Keratinocyte (primary cell): ENCODE measurements around the gene PSME3. TPM values are rescaled to one million over a fixed set of nuclear protein-coding genes. Genes with fewer than 3 reads are reported as not detected.

ENCODE experiments used
- DNase-seq: peaks from one replicate; pipeline ENCODE4 v3.0.0-alpha.2; 2011; ENCODE audit warnings: low read depth, missing footprints, low spot score
- FAIRE-seq: peaks from 2 replicates; lab custom pipeline; 2011; peaks lifted over from hg19 to GRCh38; lab: Jason Lieb, UNC
- H2AFZ ChIP-seq: 2 replicates; pipeline ENCODE4 v1.6.0; 2012; ENCODE audit warnings: low read length, control low read depth, inconsistent platforms; ENCODE audit not compliant: control insufficient read depth
- H3K27ac ChIP-seq: 2 replicates; pipeline ENCODE4 v1.5.1; 2011; ENCODE audit warnings: low read length; ENCODE audit not compliant: control insufficient read depth, insufficient read depth
- H3K27me3 ChIP-seq: 3 replicates; pipeline ENCODE4 v1.6.0; 2011; ENCODE audit warnings: low read length; ENCODE audit not compliant: control insufficient read depth, insufficient read depth; ENCODE audit errors: extremely low read depth
- H3K36me3 ChIP-seq, 2 experiments: 2 replicates in 1 of 2; 3 replicates in 1 of 2; pipeline ENCODE4 v1.5.1; 2011; ENCODE audit warnings: low read length in 2 of 2, mild to moderate bottlenecking in 1 of 2; ENCODE audit not compliant: control insufficient read depth in 2 of 2, insufficient read depth in 2 of 2; ENCODE audit errors: extremely low read depth in 1 of 2
- H3K4me1 ChIP-seq: 3 replicates; pipeline ENCODE4 v1.5.1; 2011; ENCODE audit warnings: low read length; ENCODE audit not compliant: control insufficient read depth, insufficient read depth; ENCODE audit errors: extremely low read depth
- H3K4me2 ChIP-seq: 3 replicates; pipeline ENCODE4 v1.6.0; 2011; ENCODE audit warnings: low read depth, low read length; ENCODE audit not compliant: control insufficient read depth, insufficient read depth; ENCODE audit errors: extremely low read depth
- H3K4me3 ChIP-seq, 3 experiments: fragments of 200-600 bp in 1 of 3; sonication (generic) in 1 of 3; 2 replicates in 2 of 3; 3 replicates in 1 of 3; pipeline ENCODE4 v1.5.1; 2011 to 2016; ENCODE audit warnings: low read length in 3 of 3, mild to moderate bottlenecking in 3 of 3, control low read depth in 2 of 3, inconsistent platforms in 1 of 3, low read depth in 1 of 3, mixed read lengths in 1 of 3, mixed run types in 1 of 3, moderate library complexity in 1 of 3; ENCODE audit not compliant: control insufficient read depth in 2 of 3, insufficient read depth in 2 of 3; ENCODE audit errors: extremely low read depth in 1 of 3
- H3K79me2 ChIP-seq: 2 replicates; pipeline ENCODE4 v1.6.0; 2012; ENCODE audit warnings: low read length; ENCODE audit not compliant: control insufficient read depth, insufficient read depth
- H3K9ac ChIP-seq: 3 replicates; pipeline ENCODE4 v1.6.0; 2011; ENCODE audit warnings: low read length; ENCODE audit not compliant: control insufficient read depth, insufficient read depth; ENCODE audit errors: extremely low read depth
- H3K9me1 ChIP-seq: 3 replicates; pipeline ENCODE4 v1.6.0; 2011; ENCODE audit warnings: low read length; ENCODE audit not compliant: control insufficient read depth, insufficient read depth; ENCODE audit errors: extremely low read depth
- H3K9me3 ChIP-seq: 2 replicates; pipeline ENCODE4 v1.5.1; 2012; ENCODE audit warnings: low read depth, low read length; ENCODE audit not compliant: control insufficient read depth
- H4K20me1 ChIP-seq: 3 replicates; pipeline ENCODE4 v1.6.0; 2011; ENCODE audit warnings: low read length; ENCODE audit not compliant: control insufficient read depth, insufficient read depth; ENCODE audit errors: extremely low read depth
- CTCF ChIP-seq, 3 experiments: IDR thresholded peaks in 1 of 3; conservative IDR thresholded peaks in 1 of 3; optimal IDR thresholded peaks in 1 of 3; 2 replicates in 2 of 3; 3 replicates in 1 of 3; pipeline versions ENCODE3 to v1.5.1; 2011; ENCODE audit warnings: low read length in 3 of 3, mild to moderate bottlenecking in 3 of 3, moderate library complexity in 2 of 3, control low read depth in 1 of 3, inconsistent platforms in 1 of 3; ENCODE audit not compliant: insufficient read depth in 2 of 3; ENCODE audit errors: extremely low read depth in 1 of 3
- EZH2 ChIP-seq: IDR thresholded peaks from one replicate; pipeline ENCODE4 v1.6.1; 2012; ENCODE audit warnings: inconsistent platforms, mild to moderate bottlenecking, low read length, moderate library complexity
- dilution Hi-C: fragments of 300-500 bp; cut with MboI; formaldehyde crosslinking; loops from one replicate; pipeline ENCODE4 v1.7.0; 2020; ENCODE audit warnings: low sequenced_read_pairs; ENCODE audit not compliant: extremely low pct_ligation_motif_present
- polyA plus RNA-seq, 5 experiments: library from polyadenylated mRNA; depleted of rRNA in 3 of 5; stranded (reverse) in 3 of 5; stranded (forward) in 1 of 5; unstranded in 1 of 5; fragments of >200 nt; gene quantifications; 1 replicate in 1 of 5; 2 replicates in 3 of 5; 3 replicates in 1 of 5; pipeline versions ENCODE4 v1.2.1 to v1.2.3, GENCODE V29; 2011 to 2012; ENCODE audit warnings: missing spikeins in 2 of 5, low read depth in 1 of 5, low replicate concordance in 1 of 5

Gene PSME3
- polyA plus RNA-seq, 1 donor (not counting 4 experiments of a cell fraction or from before 2014, with no cell fraction given): 190 TPM

- no peak for TF ChIP-seq CTCF (optimal IDR thresholded peaks at IDR 0.05 in 1 of 3, IDR thresholded peaks at IDR 0.05 in 1 of 3, conservative IDR thresholded peaks at IDR 0.05 in 1 of 3; ENCODE audit: extremely low read depth in 1 of 3, insufficient read depth in 2 of 3, low read length in 3 of 3)
- no peak for TF ChIP-seq EZH2
- H3K36me3 ChIP-seq: no peaks in the 10 kb centered on the region
- FAIRE-seq: no peak
- peaks cover 19% of the 10 kb centered on the region for H3K4me1 ChIP-seq
- H3K27ac ChIP-seq: no peak overlapping the region
- no peak overlapping the region for H3K9ac ChIP-seq
- no peak overlapping the region for H3K4me3 ChIP-seq
- H3K79me2 ChIP-seq: no peaks in the 10 kb centered on the region
- dilution Hi-C loops: no loop called here
- no peaks in the 10 kb centered on the region for H3K9me3 ChIP-seq
- H3K9me1 ChIP-seq: no peaks in the 10 kb centered on the region
- H3K27me3 ChIP-seq: peaks cover 25% of the 10 kb centered on the region
- H3K4me2 ChIP-seq: no peak overlapping the region
- no peaks in the 10 kb centered on the region for H4K20me1 ChIP-seq
- no peak for DNase-seq
- no peak overlapping the region for H2AFZ ChIP-seq
Measured at GRCh38 chr17:42787266-42787665, 45.9 kb upstream of the PSME3 start.

- H3K9me1 ChIP-seq: no peaks in the 10 kb centered on the region
- FAIRE-seq (no peak), DNase-seq (no peak)
- no peaks in the 10 kb centered on the region for H3K79me2 ChIP-seq
- peaks cover 7% of the 10 kb centered on the region for H3K27me3 ChIP-seq
- H3K27ac ChIP-seq: no peak overlapping the region
- TF ChIP-seq EZH2 (no peak), CTCF (optimal IDR thresholded peaks at IDR 0.05 in 1 of 3, IDR thresholded peaks at IDR 0.05 in 1 of 3, conservative IDR thresholded peaks at IDR 0.05 in 1 of 3; ENCODE audit: extremely low read depth in 1 of 3, insufficient read depth in 2 of 3, low read length in 3 of 3) (no peak)
- H3K9me3 ChIP-seq: no peaks in the 10 kb centered on the region
- no peak overlapping the region for H3K4me2 ChIP-seq
- dilution Hi-C loops: no loop called here
- H2AFZ ChIP-seq: no peak overlapping the region
- H3K4me3 ChIP-seq: no peak overlapping the region
- peaks cover 4% of the 10 kb centered on the region for H3K4me1 ChIP-seq
- H3K9ac ChIP-seq: no peak overlapping the region
- H3K36me3 ChIP-seq: peaks cover 0 to 2% of the 10 kb centered on the region in 2 experiments
- no peaks in the 10 kb centered on the region for H4K20me1 ChIP-seq
Measured at GRCh38 chr17:42791948-42792347, 41.2 kb upstream of the PSME3 start.
